RPMI7951 (cell line): ENCODE results near the gene SPEM2. TPM values are rescaled to one million over a fixed set of nuclear protein-coding genes. Genes with fewer than 3 reads are reported as not detected.
"Not testable (repeated sequence)": the region's sequence is repeated elsewhere in the genome, so short reads cannot be mapped to it uniquely, and the experiment has no call there.

ENCODE experiments used
- DNase-seq: peaks from one replicate; pipeline ENCODE4 v3.0.0-alpha.2; 2012; ENCODE audit warnings: low read depth
- total RNA-seq: library from RNA; depleted of rRNA; stranded (reverse); fragments of >200 nt; shearing (Covaris generic); gene quantifications from 2 replicates; pipeline ENCODE4 v1.2.3, GENCODE V29; 2014

The SPEM2 gene
- total RNA-seq, 1 experiment from 2014 or later, result not detected

- no peak for DNase-seq
Observed at GRCh38 chr17:7442142-7442541, 16.7 kb downstream of the SPEM2 start.

DNA sequence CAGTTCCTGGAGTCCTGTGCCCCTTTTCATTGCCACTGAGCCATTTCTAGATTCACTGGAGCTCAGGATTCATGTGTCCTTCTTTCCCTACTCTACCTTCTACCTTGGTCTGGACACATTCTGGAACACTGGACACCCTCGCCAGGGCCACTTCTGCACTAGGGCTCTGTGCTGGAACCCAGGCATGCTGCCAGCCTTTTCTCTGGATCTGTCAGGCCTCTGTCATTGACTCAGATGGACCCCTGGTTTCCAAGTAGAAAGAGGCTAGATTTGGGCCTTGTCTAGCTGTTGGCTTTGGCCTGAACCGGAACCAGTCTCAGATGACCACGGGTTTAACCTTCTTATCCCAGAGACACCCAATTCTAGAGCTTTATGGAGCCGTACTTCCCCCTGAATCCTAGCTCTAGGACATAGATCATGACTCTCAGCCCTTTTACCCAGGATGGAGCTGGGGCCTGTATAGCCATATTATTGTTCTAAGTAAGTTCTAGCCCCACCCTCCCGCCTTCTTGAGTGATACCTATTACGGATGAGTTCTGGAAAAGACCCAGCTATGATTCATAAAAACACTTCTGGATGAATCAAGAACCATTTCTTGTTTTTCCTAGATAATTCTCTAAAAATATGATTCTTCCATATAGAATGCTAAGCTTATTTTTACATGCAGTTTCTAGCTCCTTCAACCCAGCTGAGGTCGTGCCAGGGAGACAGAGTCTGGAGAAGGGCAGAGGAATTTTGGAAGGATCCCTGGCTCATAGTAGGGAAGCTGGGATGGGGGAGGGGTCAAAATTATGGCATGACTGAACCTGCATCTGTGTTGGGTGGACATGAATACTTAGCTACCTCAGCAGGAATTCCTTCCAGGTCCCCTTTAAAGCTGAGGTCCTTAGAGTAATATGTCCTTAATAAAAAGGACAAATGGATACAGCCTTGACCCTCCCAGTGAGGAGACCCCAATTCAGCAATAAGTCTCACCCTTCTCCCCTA, 18.4 kb downstream of the SPEM2 start:
- DNase-seq, result no peak

GRCh38 chr17:7444682-7445618, 19.5 kb downstream of the SPEM2 start, which contains the start of gene CHRNB1:
Gene CHRNB1, plus strand, starts transcription at chr17:7445061. Its CDS starts 67 bp downstream, at chr17:7445128.
- DNase-seq, result peak; percentile 61

DNA sequence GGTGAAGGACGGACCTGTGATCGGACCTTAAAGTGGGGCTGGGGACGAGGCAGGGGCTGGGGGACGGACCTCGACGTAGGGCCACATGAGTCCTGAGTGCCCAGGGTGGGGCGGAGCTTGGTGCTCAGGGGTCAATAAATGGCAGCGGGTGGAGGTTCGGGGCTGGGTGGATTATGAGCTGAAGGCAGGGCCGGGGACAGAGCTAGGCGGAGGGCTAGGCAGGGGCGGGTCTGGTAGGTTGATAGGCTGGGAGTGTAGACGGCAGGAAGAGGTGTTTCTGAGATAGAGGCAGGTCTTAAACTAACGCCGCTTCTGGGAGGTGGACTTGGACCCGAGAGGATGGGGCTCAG, 20.2 kb downstream of the SPEM2 start:
- no peak for DNase-seq

DNA sequence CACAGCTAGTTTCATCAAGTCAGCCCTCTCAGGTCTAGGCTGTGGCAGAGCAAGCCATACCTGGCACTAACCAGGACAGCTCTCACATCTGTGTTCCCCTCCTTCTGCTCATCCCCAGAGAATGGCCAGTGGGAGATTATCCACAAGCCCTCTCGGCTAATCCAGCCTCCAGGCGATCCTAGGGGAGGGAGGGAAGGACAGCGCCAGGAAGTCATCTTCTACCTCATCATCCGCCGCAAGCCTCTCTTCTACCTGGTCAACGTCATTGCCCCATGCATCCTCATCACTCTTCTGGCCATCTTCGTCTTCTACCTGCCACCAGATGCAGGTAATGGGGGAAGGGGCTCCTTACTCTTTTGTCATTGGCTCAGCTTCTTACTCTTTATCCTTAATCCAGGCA, 23.0 kb downstream of the SPEM2 start:
- DNase-seq, result no peak

- no peak for DNase-seq
Observed at GRCh38 chr17:7459961-7460545, 34.6 kb downstream of the SPEM2 start.

DNA sequence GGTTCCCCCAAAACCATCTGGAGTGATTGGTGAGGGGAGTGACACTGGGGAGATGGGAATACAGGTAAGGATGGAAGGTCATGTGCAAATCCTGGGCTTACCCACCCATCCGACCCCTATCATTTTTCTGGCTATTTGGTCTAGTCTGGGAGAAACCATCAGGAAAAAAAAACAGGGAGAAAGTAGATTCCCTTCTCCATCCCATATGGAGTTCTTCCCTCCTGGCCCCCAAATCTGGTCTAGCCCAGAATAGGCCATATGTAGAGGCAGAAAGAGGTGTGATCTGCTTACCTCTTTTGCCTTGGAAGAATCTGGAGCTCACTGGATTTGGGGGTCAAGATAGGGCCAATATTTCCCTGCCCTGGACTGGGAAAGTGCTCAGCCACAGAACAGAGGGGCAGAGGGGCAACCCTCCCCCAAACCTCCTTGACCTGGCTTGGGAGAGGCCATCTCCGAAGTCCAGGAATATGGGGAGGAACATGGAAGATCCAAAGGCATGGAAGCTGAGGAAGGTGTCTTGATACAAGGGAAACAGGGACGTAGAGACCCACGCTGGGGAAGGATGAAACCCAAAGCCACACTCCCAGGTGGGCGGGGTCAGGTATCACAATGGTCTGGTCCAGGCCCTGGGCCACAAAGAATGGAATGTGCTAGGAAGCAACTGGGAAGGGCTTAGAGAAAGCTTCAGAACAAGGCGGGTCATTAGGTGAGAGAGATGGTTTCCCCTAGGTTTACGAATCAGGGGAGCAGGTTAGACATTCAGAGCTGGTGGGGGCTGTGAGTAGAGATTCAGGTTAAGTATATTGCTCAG, 35.6 kb downstream of the SPEM2 start:
- DNase-seq, result no peak

- DNase-seq, result no peak
Observed at GRCh38 chr17:7462474-7463371, 37.3 kb downstream of the SPEM2 start.

GRCh38 chr17:7463372-7463846, 38.0 kb downstream of the SPEM2 start:
- DNase-seq, result no peak

DNA sequence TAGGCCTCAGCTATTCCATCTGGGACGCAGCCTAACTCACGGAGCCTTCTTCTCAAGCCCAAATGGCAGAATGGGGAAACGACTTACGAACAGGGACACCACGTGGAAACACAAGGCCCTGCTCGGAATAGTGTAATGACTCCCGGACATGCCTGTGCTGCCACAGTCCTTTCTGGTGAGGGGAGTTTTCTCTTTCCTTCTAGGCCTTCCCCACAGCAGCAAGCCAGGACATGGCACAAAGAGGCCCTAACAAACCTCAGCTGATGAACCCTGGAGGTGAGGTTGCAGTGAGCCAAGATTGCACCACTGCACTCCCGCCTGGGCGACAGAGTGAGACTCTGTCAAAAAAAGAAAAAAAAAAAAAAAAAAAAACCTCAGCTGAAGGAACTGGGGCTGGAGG, 38.7 kb downstream of the SPEM2 start:
- no peak for DNase-seq

GRCh38 chr17:7465597-7466275, 40.3 kb downstream of the SPEM2 start:
- DNase-seq, result no peak

DNA sequence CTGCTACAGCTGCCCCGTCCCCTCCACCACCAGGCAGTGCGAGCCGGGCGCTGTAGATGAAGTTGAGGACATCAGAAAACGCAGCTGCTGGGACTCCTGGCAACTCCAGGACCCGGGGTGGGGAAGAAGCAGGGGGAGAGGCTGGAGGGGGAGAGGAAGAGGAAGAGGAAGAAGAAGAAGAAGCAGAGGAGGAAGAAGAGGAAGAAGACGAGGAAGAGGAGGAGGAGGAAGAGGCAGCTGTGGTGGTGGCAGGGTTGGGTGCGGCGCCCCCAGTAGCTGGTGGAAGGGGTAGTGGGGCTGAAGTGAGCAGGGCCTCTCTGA, 40.9 kb downstream of the SPEM2 start:
- no peak for DNase-seq

GRCh38 chr17:7466639-7467341, 41.4 kb downstream of the SPEM2 start:
- DNase-seq, result peak; percentile 67

DNA sequence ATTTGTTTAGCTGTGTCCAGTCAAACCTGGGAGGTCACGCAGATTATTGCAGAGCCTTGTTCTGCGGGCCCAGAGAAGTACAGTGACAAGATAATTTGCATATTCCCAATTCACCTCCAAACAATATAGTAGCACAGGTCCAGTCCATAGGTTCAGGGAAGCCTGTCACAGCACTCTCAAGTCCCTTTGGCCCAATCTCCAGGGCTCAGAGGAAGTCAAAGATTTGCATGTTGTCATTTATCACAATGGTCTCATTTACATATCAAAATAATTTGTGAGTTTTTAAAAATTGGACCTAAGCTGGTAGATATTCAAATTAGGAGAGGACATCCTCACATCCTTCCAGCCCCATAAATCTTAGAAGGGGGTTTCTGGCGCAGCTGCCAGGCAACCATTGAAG, 42.1 kb downstream of the SPEM2 start:
- no peak for DNase-seq

GRCh38 chr17:7468290-7468689, 42.9 kb downstream of the SPEM2 start:
- DNase-seq, result no peak

DNA sequence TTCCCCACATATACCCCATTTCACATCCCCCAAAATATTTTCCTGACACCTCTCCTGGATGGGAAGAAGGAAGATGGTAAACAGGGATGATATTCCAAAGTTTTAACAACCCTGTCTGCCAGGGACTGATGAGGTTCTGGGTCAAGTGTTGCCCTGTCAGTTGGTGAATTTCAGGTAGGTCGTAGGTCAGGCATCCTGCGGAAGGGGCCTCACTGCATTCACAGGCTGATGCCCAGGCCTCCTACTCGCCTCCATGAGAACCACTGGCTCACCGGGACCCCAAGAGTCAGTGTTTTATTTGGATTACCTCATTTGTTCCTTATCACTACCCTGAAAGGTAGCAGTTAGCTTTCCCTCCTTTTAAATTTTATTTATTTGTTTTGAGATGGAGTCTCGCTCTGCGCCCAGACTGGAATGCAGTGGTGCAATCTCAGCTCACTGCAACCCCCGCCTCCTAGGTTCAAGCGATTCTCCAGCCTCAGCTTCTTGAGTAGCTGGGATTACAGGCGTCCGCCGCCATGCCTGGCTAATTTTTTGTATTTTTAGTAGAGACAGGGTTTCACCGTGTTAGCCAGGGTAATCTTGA, 43.5 kb downstream of the SPEM2 start:
- no peak for DNase-seq

- not testable (repeated sequence) for DNase-seq
Observed at GRCh38 chr17:7469843-7470242, 44.4 kb downstream of the SPEM2 start.

DNA sequence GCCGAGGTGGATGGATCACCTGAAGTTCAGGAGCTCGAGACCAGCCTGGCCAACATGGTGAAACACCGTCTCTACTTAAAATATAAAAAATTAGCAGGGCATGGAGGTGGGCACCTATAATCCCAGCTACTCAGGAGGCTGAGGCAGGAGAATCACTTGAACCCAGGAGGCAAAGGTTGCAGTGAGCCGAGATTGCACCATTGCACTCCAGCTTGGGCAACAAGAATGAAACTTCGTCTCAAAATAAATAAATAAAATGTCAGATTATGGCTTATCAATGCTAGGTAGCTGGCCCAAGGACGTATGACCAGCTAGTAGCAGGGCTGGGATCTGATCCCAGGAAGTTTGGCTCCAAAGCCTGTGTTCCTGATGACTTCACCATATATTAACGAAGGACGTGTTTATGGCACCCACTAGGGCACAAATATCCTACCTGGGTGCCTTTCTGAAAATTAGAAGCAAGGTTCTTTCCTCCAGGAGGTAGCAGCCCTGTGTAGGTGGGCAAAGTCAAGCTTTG, 45.1 kb downstream of the SPEM2 start:
- DNase-seq, result not testable (repeated sequence)
